GM23248 (cell line): ENCODE results near the gene FIBIN. TPM values are rescaled to one million over a fixed set of nuclear protein-coding genes. Genes with fewer than 3 reads are reported as not detected.
A peak's percentile ranks its signal among the peaks of the same experiment; 100 is the strongest.

Experiments used
- DNase-seq: peaks from one replicate; pipeline ENCODE4 v3.0.0-alpha.2; 2015
- H2AFZ ChIP-seq: fragments of 200-600 bp; sonication (generic); 2 replicates; pipeline ENCODE4 v1.6.1; 2016; ENCODE audit warnings: antibody characterized with exemption
- H3F3A ChIP-seq: fragments of 200-600 bp; sonication (generic); 2 replicates; pipeline ENCODE4 v1.6.1; 2016; ENCODE audit warnings: mild to moderate bottlenecking, antibody characterized with exemption, mixed run types; ENCODE audit not compliant: insufficient read depth
- H3K27ac ChIP-seq: fragments of 200-600 bp; sonication (generic); 2 replicates; pipeline ENCODE4 v1.5.1; 2016; ENCODE audit warnings: mild to moderate bottlenecking
- H3K27me3 ChIP-seq: fragments of 200-600 bp; sonication (generic); replicated peaks from 2 replicates; pipeline ENCODE4 v1.6.1; 2016; ENCODE audit warnings: mild to moderate bottlenecking; ENCODE audit not compliant: insufficient read depth
- H3K36me3 ChIP-seq: fragments of 200-600 bp; sonication (generic); 2 replicates; pipeline ENCODE4 v1.6.1; 2016; ENCODE audit warnings: low read depth, mild to moderate bottlenecking
- H3K4me1 ChIP-seq: fragments of 200-600 bp; sonication (generic); 2 replicates; pipeline ENCODE4 v1.6.1; 2016; ENCODE audit warnings: mild to moderate bottlenecking; ENCODE audit not compliant: insufficient read depth
- H3K4me2 ChIP-seq: fragments of 200-600 bp; sonication (generic); one replicate; pipeline ENCODE4 v1.6.1; 2016; ENCODE audit warnings: mild to moderate bottlenecking; ENCODE audit not compliant: unreplicated experiment
- H3K4me3 ChIP-seq: fragments of 200-600 bp; sonication (generic); 2 replicates; pipeline ENCODE4 v1.5.1; 2016; ENCODE audit warnings: mild to moderate bottlenecking
- H3K79me2 ChIP-seq: fragments of 200-600 bp; sonication (generic); 2 replicates; pipeline ENCODE4 v1.6.1; 2016; ENCODE audit warnings: mild to moderate bottlenecking; ENCODE audit not compliant: insufficient read depth
- H3K9ac ChIP-seq: fragments of 200-600 bp; sonication (generic); 2 replicates; pipeline ENCODE4 v1.6.1; 2016; ENCODE audit warnings: mild to moderate bottlenecking
- H3K9me2 ChIP-seq: fragments of 200-600 bp; sonication (generic); 2 replicates; pipeline ENCODE4 v1.6.1; 2016; ENCODE audit warnings: mixed run types, mild to moderate bottlenecking, moderate library complexity; ENCODE audit not compliant: insufficient read depth
- H3K9me3 ChIP-seq: fragments of 200-600 bp; sonication (generic); one replicate; pipeline ENCODE4 v1.6.1; 2017; ENCODE audit warnings: low read depth
- H4K20me1 ChIP-seq: fragments of 200-600 bp; sonication (generic); 2 replicates; pipeline ENCODE4 v1.6.0; 2016; ENCODE audit not compliant: insufficient read depth
- EZH2 ChIP-seq: fragments of 200-600 bp; sonication (generic); IDR thresholded peaks from 2 replicates; pipeline ENCODE4 v1.6.1; 2018; ENCODE audit warnings: antibody characterized with exemption, mild to moderate bottlenecking; ENCODE audit not compliant: insufficient read depth, poor library complexity, severe bottlenecking
- EZH2phosphoT487 ChIP-seq: fragments of 200-600 bp; sonication (generic); IDR thresholded peaks from 2 replicates; pipeline ENCODE4 v1.6.1; 2018; ENCODE audit warnings: antibody characterized with exemption, moderate library complexity, mild to moderate bottlenecking, low read depth; ENCODE audit not compliant: insufficient read depth
- WGBS, 2 experiments: methylation state at CpG; one replicate each; pipeline ENCODE4 v1.1.6; 2015 to 2017; ENCODE audit warnings: low lambda C conversion rate in 2 of 2, low coverage in 1 of 2; ENCODE audit errors: missing lambda C conversion rate in 2 of 2; 5-methylcytosine and 5-hydroxymethylcytosine counted together
- in situ Hi-C: fragments of 300-500 bp; cut with MboI; formaldehyde crosslinking; loops from 2 replicates; pipeline ENCODE4 v1.15.0; 2020
- polyA plus RNA-seq: library from polyadenylated mRNA; unstranded; fragments of >200 nt; fragmentation: Nextera tagmentation; extraction: Ambion mirVana; gene quantifications from 2 replicates; pipeline ENCODE4 v1.2.1, GENCODE V29; 2016
- total RNA-seq: library from RNA; depleted of rRNA; stranded (reverse); fragments of >200 nt; shearing (Covaris generic); gene quantifications from 2 replicates; pipeline ENCODE4 v1.2.3, GENCODE V29; 2014

Gene FIBIN
- total and polyA plus RNA-seq, 2 experiments from 2014 or later = 45.3 to 45.8 TPM

- no peak overlapping the region for H3K4me3 ChIP-seq
- H2AFZ ChIP-seq = no peak overlapping the region
- no peaks in the 10 kb centered on the region for H3K79me2 ChIP-seq
- TF ChIP-seq EZH2phosphoT487 = no peak
- no peak for TF ChIP-seq EZH2
- H3K9me2 ChIP-seq = no peaks in the 10 kb centered on the region
- no peaks in the 10 kb centered on the region for H3K27me3 ChIP-seq
- H4K20me1 ChIP-seq = no peaks in the 10 kb centered on the region
- WGBS, 2 experiments = 50 to 60% methylated on average over 6 of the region's 6 CpGs
- H3K27ac ChIP-seq = no peak overlapping the region
- DNase-seq = no peak
- peaks cover 33% of the 10 kb centered on the region for H3K4me1 ChIP-seq
- H3F3A ChIP-seq = peaks cover 25% of the 10 kb centered on the region
- H3K9ac ChIP-seq = no peak overlapping the region
- in situ Hi-C loops = loop anchor here (25.0 kb wide), 1 partner anchor 504 kb away; no protein-coding TSS in a partner anchor
- no peaks in the 10 kb centered on the region for H3K36me3 ChIP-seq
- no peaks in the 10 kb centered on the region for H3K9me3 ChIP-seq
- no peak overlapping the region for H3K4me2 ChIP-seq
Measured at GRCh38 chr11:26983645-26984044, 10.3 kb upstream of the FIBIN start.

GRCh38 chr11:26985470-26985869 is 8.4 kb upstream of the FIBIN start:
- Histone ChIP-seq H3K27me3 (no peaks in the 10 kb centered on the region), H4K20me1 (no peaks in the 10 kb centered on the region), H3K4me1 (peaks cover 33% of the 10 kb centered on the region), H3K9me3 (no peaks in the 10 kb centered on the region), H3F3A (peaks cover 25% of the 10 kb centered on the region), H3K27ac (peak overlapping the region; percentile 62), H3K79me2 (no peaks in the 10 kb centered on the region), H3K9ac (peak overlapping the region; percentile 34; the same call in 1 of the 2 replicates), H3K9me2 (no peaks in the 10 kb centered on the region), H3K4me3 (no peak overlapping the region), H3K36me3 (no peaks in the 10 kb centered on the region), H3K4me2 (peak overlapping the region; percentile 22), H2AFZ (peak overlapping the region; percentile 22; the same call in 1 of the 2 replicates)
- TF ChIP-seq EZH2 = no peak
- DNase-seq = no peak
- 10 to 16% methylated on average over 1 of the region's 1 CpG for WGBS, 2 experiments
- in situ Hi-C loops = loop anchor here (25.0 kb wide), 1 partner anchor 502 kb away; no protein-coding TSS in a partner anchor

DNA sequence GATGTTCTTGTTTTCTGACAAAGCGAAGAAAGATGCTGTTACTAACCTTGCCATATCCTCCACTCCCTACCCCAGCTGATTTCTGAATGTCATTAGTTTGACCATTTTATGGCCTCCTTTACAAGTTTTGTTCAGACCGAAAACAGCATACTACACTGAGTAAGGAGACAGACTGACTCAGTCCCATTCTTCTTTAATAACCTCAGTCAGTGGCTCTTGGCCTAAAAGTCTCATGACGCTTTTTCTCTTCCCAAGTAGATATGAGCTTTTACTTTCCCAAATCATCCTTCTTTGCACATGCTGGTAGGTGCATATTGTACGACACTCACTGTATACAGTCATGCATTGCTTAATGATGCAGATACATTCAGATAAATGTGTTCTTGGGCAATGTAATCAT is 8.0 kb upstream of the FIBIN start:
- peak overlapping the region; percentile 22 for H3K4me2 ChIP-seq
- H4K20me1 ChIP-seq = no peaks in the 10 kb centered on the region
- no peaks in the 10 kb centered on the region for H3K36me3 ChIP-seq
- H3K79me2 ChIP-seq = no peaks in the 10 kb centered on the region
- H3K4me3 ChIP-seq = no peak overlapping the region
- no peaks in the 10 kb centered on the region for H3K9me2 ChIP-seq
- H3K27me3 ChIP-seq = no peaks in the 10 kb centered on the region
- no peaks in the 10 kb centered on the region for H3K9me3 ChIP-seq
- in situ Hi-C loops = loop anchor here (25.0 kb wide), 1 partner anchor 501 kb away; no protein-coding TSS in a partner anchor
- peak overlapping the region; percentile 34; the same call in 1 of the 2 replicates for H3K9ac ChIP-seq
- peak overlapping the region; percentile 22; the same call in 1 of the 2 replicates for H2AFZ ChIP-seq
- WGBS, 2 experiments = 9 to 13% methylated on average over 4 of the region's 4 CpGs
- peak overlapping the region; percentile 62 for H3K27ac ChIP-seq
- TF ChIP-seq EZH2 (no peak), EZH2phosphoT487 (no peak)
- peaks cover 25% of the 10 kb centered on the region for H3F3A ChIP-seq
- DNase-seq = peak; percentile 89
- H3K4me1 ChIP-seq = peaks cover 33% of the 10 kb centered on the region

GRCh38 chr11:26987272-26987671 is 6.6 kb upstream of the FIBIN start:
- TF ChIP-seq EZH2 = no peak
- no peak for TF ChIP-seq EZH2phosphoT487
- Histone ChIP-seq H3K9ac (no peak overlapping the region), H3K79me2 (no peaks in the 10 kb centered on the region), H3K9me2 (0 out of 2 replicates have a peak, but pooled peaks cover 4% of the 10 kb centered on the region), H3K4me3 (no peak overlapping the region), H3K36me3 (no peaks in the 10 kb centered on the region), H4K20me1 (no peaks in the 10 kb centered on the region), H3K9me3 (no peaks in the 10 kb centered on the region), H3K4me2 (no peak overlapping the region), H3K27me3 (no peaks in the 10 kb centered on the region), H3K4me1 (peaks cover 42% of the 10 kb centered on the region), H2AFZ (no peak overlapping the region), H3F3A (peaks cover 37% of the 10 kb centered on the region), H3K27ac (no peak overlapping the region)
- in situ Hi-C loops = loop anchor here (25.0 kb wide), 1 partner anchor 500 kb away; no protein-coding TSS in a partner anchor
- DNase-seq = no peak
- WGBS, 2 experiments = 98 to 100% methylated on average over 3 of the region's 3 CpGs
